HG03442 (cell line): Measurements from ENCODE around the gene TBC1D13.
A peak's percentile ranks its signal among the peaks of the same experiment; 100 is the strongest.
"Not testable (repeated sequence)": the region's sequence is repeated elsewhere in the genome, so short reads cannot be mapped to it uniquely, and the experiment has no call there.

Experiments used
- ATAC-seq: cut with Tn5 transposase; IDR thresholded peaks from one replicate; pipeline ENCODE4 v1.9.1; 2021; ENCODE audit warnings: mild to moderate bottlenecking, moderate library complexity; ENCODE audit not compliant: unreplicated experiment

TBC1D13 gene

GRCh38 chr9:128782669-128783068 is 4.4 kb upstream of the TBC1D13 start:
- ATAC-seq = no peak

- ATAC-seq = no peak
Measured at GRCh38 chr9:128785427-128785826, 1.6 kb upstream of the TBC1D13 start.

GRCh38 chr9:128787659-128788058 is 606 bp downstream of the TBC1D13 start:
- no peak for ATAC-seq

- no peak for ATAC-seq
Measured at GRCh38 chr9:128788445-128788844, 1.4 kb downstream of the TBC1D13 start.

GRCh38 chr9:128790536-128790935 is 3.5 kb downstream of the TBC1D13 start:
- ATAC-seq = no peak

- ATAC-seq = no peak
Measured at GRCh38 chr9:128792134-128792533, 5.1 kb downstream of the TBC1D13 start.

GRCh38 chr9:128792978-128793686 is 6.1 kb downstream of the TBC1D13 start:
- no peak for ATAC-seq

GRCh38 chr9:128794961-128795360 is 7.9 kb downstream of the TBC1D13 start:
- ATAC-seq = not testable (repeated sequence)

- ATAC-seq = no peak
Measured at GRCh38 chr9:128798896-128799295, 11.8 kb downstream of the TBC1D13 start.

GRCh38 chr9:128800061-128800460 is 13.0 kb downstream of the TBC1D13 start:
- no peak for ATAC-seq

GRCh38 chr9:128802482-128802881 is 15.4 kb downstream of the TBC1D13 start:
- no peak for ATAC-seq

GRCh38 chr9:128805661-128806060 is 18.6 kb downstream of the TBC1D13 start:
- ATAC-seq = no peak

GRCh38 chr9:128807827-128808226 is 20.8 kb downstream of the TBC1D13 start:
- no peak for ATAC-seq

GRCh38 chr9:128808543-128808942 is 21.5 kb downstream of the TBC1D13 start:
- no peak for ATAC-seq

- no peak for ATAC-seq
Measured at GRCh38 chr9:128809036-128809599, 22.1 kb downstream of the TBC1D13 start.

GRCh38 chr9:128809831-128810230 is 22.8 kb downstream of the TBC1D13 start:
- no peak for ATAC-seq

GRCh38 chr9:128810873-128811272 is 23.8 kb downstream of the TBC1D13 start:
- no peak for ATAC-seq

GRCh38 chr9:128818099-128818838 is 31.2 kb downstream of the TBC1D13 start, which contains the start of gene ENDOG:
Gene ENDOG, plus strand, starts transcription at chr9:128818500. Its CDS starts 185 bp downstream, at chr9:128818685.
- ATAC-seq = peak; percentile 83

GRCh38 chr9:128818839-128819715 is 32.0 kb downstream of the TBC1D13 start:
- ATAC-seq = peak; percentile 28

GRCh38 chr9:128819716-128820664 is 32.9 kb downstream of the TBC1D13 start:
- ATAC-seq = no peak
